Suppressor macrophage treated with lipopolysaccharide for 1 hour (primary cell): ENCODE data around the gene CTDSPL.

Experiments used
- DNase-seq, 3 donors: peaks; one replicate each; pipeline ENCODE4 v3.0.0-alpha.2; 2020 to 2022

The CTDSPL gene

GRCh38 chr3:37853691-37854413, 7.8 kb upstream of the CTDSPL start:
- no peak for DNase-seq

- DNase-seq, result peak; percentile 81 to 91 (median 86)
Measured at GRCh38 chr3:37855363-37855970, 6.2 kb upstream of the CTDSPL start.

GRCh38 chr3:37856381-37856780, 5.3 kb upstream of the CTDSPL start:
- no peak for DNase-seq

- DNase-seq, result no peak
Measured at GRCh38 chr3:37858742-37859141, 2.9 kb upstream of the CTDSPL start.

GRCh38 chr3:37859354-37859753, 2.3 kb upstream of the CTDSPL start:
- DNase-seq, result no peak

- no peak for DNase-seq
Measured at GRCh38 chr3:37859908-37860199, 1.8 kb upstream of the CTDSPL start.

GRCh38 chr3:37862219-37862902, 681 bp downstream of the CTDSPL start:
- DNase-seq, result peak; percentile 55 to 82 (median 61)

GRCh38 chr3:37862903-37863815, 1.5 kb downstream of the CTDSPL start:
- DNase-seq, result peak in 1 of 3 donors; percentile 9

GRCh38 chr3:37863949-37864822, 2.5 kb downstream of the CTDSPL start:
- no peak for DNase-seq

- DNase-seq, result peak; percentile 44 to 56 (median 46)
Measured at GRCh38 chr3:37864904-37865303, 3.2 kb downstream of the CTDSPL start.

GRCh38 chr3:37867144-37867543, 5.5 kb downstream of the CTDSPL start:
- DNase-seq, result no peak

- DNase-seq, result no peak
Measured at GRCh38 chr3:37871858-37872257, 10.2 kb downstream of the CTDSPL start.

GRCh38 chr3:37872413-37873160, 10.9 kb downstream of the CTDSPL start:
- DNase-seq, result no peak

- DNase-seq, result no peak
Measured at GRCh38 chr3:37876279-37876678, 14.6 kb downstream of the CTDSPL start.

GRCh38 chr3:37882711-37883110, 21.0 kb downstream of the CTDSPL start:
- no peak for DNase-seq

- DNase-seq, result no peak
Measured at GRCh38 chr3:37885814-37886213, 24.1 kb downstream of the CTDSPL start.

GRCh38 chr3:37886395-37886794, 24.7 kb downstream of the CTDSPL start:
- no peak for DNase-seq

GRCh38 chr3:37887062-37887461, 25.4 kb downstream of the CTDSPL start:
- DNase-seq, result no peak

- DNase-seq, result no peak
Measured at GRCh38 chr3:37887824-37888223, 26.1 kb downstream of the CTDSPL start.

- no peak for DNase-seq
Measured at GRCh38 chr3:37888421-37888820, 26.7 kb downstream of the CTDSPL start.

- no peak for DNase-seq
Measured at GRCh38 chr3:37890522-37890921, 28.8 kb downstream of the CTDSPL start.
